ENCODE results near the gene PHOSPHO1. TPM values are rescaled to one million over a fixed set of nuclear protein-coding genes. Genes with fewer than 3 reads are reported as not detected.

The PHOSPHO1 gene
- total and polyA plus RNA-seq, 2 of the 13 experiments (the other 11 are each of a cell fraction or from before 2014, with no cell fraction given), result not detected

- no peak for FAIRE-seq
- CTCF ChIA-PET (ENCODE audit: low intra/inter-chr PET ratio, low total read pairs), result no interaction called here
- TF ChIP-seq IRF9 (CRISPR knock-in tag; IDR thresholded peaks at IDR 0.05; ENCODE audit: borderline replicate concordance) (no peak), THAP8 (CRISPR knock-in tag; IDR thresholded peaks at IDR 0.05; ENCODE audit: borderline replicate concordance) (no peak), MXI1 (IDR thresholded peaks at IDR 0.05; ENCODE audit: borderline replicate concordance, low read depth, low read length) (no peak)
- TF ChIP-seq, protein P1, sequence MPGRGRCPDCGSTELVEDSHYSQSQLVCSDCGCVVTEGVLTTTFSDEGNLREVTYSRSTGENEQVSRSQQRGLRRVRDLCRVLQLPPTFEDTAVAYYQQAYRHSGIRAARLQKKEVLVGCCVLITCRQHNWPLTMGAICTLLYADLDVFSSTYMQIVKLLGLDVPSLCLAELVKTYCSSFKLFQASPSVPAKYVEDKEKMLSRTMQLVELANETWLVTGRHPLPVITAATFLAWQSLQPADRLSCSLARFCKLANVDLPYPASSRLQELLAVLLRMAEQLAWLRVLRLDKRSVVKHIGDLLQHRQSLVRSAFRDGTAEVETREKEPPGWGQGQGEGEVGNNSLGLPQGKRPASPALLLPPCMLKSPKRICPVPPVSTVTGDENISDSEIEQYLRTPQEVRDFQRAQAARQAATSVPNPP (CRISPR knock-in tag; IDR thresholded peaks at IDR 0.05), result no peak
- Histone ChIP-seq H3K27ac (ENCODE audit: extremely low read length, insufficient read depth, low read length) (no peak overlapping the region), H3K4me3 (replicated peaks in 1 of 3; ENCODE audit: insufficient read depth in 1 of 3, low read depth in 2 of 3, low read length in 3 of 3) (no peak overlapping the region), H3K9me3 (ENCODE audit: low read length) (no peaks in the 10 kb centered on the region), H3K4me1 (ENCODE audit: insufficient read depth, low read length) (no peaks in the 10 kb centered on the region), H3K36me3 (replicated peaks in 1 of 2; ENCODE audit: control insufficient read depth in 1 of 2, insufficient read depth in 2 of 2, low read length in 2 of 2) (no peaks in the 10 kb centered on the region), H3K79me2 (ENCODE audit: insufficient read depth, low read length) (no peaks in the 10 kb centered on the region), H3K9ac (ENCODE audit: insufficient read depth, low read depth, low read length) (no peak overlapping the region), H3K27me3 (ENCODE audit: control insufficient read depth in 1 of 2, insufficient read depth in 2 of 2, low read length in 2 of 2) (peaks cover 8 to 64% of the 10 kb centered on the region in 2 experiments), H2AFZ (ENCODE audit: low read length) (no peak overlapping the region), H3K4me2 (ENCODE audit: low read depth, low read length) (no peak overlapping the region), H4K20me1 (ENCODE audit: insufficient read depth, low read length) (no peaks in the 10 kb centered on the region)
- 43% methylated on average over 12 of the region's 13 CpGs for WGBS (ENCODE audit: low lambda C conversion rate)
- DNase-seq (ENCODE audit: low spot score), result no peak
- intact Hi-C loops (cut with micrococcal nuclease; ENCODE audit: unreplicated experiment) (no loop called here), in situ Hi-C loops (cut with HindIII; ENCODE audit: extremely low pct_ligation_motif_present, low pct_unique_long_range_greater_than_20kb) (no loop called here)
- BruUV-seq (replicated peaks), result no TSS peak
- POLR2A ChIA-PET, result no interaction called here
- no peak for ATAC-seq
Observed at GRCh38 chr17:49216482-49216881, 14.1 kb downstream of the PHOSPHO1 start.
